ENCODE data around the gene NAPG.
"Not testable (repeated sequence)": the region's sequence is repeated elsewhere in the genome, so short reads cannot be mapped to it uniquely, and the experiment has no call there.

Gene NAPG

DNA sequence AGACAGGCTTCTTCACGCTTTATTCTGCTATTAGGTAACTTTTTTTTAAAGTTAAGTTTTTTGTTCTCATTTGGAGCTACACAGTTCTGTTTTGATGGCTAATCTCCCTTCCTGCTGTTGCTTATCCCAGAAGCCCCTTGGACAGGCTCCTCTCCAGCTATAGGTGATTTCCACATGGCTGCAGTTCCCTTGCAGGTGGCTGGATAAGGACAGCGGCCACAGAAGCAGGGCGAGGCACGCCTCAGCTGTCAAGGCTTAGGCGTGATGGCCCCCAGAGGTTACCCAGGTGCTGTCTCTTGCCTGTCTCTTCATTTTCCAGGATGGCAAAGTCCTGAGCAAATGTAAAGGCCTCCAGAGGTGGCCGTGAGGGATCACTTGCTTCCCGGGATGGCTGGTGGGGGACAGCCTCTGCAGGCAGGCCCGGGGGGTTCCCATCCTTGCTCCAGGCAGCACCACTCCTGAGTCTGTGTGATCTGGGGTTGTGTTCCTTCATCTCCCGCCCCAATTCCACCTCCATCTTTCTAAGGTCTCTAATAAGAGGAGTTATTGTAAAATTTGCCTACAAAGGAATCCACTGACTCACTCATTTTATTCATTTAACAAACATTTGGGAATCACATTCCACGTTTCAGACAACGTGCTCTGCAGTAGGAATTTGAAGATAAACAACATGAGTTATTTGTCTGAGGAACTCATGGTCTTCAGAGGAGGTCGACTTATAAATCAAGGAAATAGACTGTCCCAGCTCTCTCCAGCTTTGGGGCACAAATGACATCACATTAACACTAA, 53.4 kb downstream of the NAPG start:
- DNase-seq (ENCODE audit: low read depth in 2 of 2), result no peak

DNA sequence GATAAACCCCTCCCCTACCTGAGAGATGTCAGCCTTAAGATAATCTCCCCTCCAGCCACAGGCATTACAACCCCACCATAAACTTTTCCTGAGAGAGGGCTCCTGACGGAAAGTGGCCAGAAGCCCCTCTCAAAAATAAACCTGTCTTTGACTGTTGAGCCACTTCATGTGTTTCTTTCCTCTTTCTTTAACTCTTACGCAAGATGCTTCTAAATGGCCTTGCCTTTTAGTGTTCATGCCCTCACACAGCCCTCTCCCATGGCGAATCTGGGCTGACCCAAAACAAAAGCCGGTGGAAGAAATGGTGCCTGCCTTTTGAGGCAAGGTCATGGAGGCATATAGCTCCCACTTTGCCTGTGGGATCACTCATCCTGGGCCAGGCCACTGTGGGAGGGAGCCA, 54.4 kb downstream of the NAPG start:
- no peak for DNase-seq (ENCODE audit: low read depth in 2 of 2)

DNA sequence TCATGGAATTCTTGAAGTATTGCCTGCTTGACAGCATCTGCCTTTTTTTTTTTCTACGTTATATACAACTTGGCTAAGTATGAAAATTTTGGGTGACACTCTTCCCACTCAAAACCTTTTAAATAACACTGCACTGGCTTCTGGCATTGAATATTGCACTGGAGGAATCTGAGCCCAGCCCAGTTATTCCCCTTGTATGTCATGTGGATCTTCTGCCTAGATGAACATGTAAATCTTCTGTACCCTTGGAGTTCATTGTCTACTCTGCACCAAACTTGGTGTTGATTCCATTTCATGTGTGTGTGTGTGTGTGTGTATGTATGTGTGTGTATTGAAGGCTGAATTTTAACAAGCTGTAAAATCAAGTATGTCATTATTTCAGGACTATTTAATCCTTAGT, 59.4 kb downstream of the NAPG start:
- DNase-seq (ENCODE audit: low read depth in 2 of 2), result no peak

DNA sequence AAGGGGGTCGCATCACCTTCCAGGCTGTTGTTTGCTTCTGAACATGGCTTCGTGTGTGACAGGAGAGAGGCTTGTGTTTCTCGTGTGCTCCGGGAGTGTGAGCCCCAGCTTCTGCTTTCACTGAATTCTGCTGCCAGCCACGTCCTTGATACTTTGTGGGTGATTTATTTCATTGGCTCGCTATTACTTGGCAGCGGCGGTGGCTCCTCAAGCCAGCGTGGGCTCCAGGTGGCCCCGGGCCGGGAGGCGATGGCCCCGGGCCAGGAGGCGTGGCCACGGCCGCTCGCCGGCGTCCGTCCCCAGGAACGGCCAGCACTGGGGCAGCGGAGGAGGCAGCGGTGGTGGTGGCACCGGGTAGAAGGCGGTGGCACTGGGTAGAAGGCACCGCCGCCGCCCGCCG, 63.1 kb downstream of the NAPG start:
- no peak for DNase-seq (ENCODE audit: low read depth in 2 of 2)

DNA sequence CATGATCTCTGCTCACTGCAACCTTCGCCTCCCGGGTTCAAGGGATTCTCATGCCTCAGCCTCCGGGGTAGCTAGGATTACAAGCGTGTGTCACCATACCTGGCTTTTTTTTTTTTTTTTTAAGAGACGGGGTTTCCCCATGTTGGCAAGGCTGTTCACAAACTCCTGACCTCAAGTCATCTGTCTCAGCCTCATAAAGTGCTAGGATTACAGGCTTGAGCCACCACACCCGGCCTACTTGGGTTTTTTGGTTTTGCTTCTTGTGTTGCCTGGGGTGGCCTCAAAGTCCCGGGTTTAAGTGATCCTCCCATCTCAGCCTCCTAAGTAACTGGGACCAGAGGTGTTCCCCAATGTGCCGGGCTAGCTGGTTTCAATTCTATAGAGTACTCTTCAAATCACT, 64.6 kb downstream of the NAPG start:
- no peak for DNase-seq (ENCODE audit: low read depth in 2 of 2)

DNA sequence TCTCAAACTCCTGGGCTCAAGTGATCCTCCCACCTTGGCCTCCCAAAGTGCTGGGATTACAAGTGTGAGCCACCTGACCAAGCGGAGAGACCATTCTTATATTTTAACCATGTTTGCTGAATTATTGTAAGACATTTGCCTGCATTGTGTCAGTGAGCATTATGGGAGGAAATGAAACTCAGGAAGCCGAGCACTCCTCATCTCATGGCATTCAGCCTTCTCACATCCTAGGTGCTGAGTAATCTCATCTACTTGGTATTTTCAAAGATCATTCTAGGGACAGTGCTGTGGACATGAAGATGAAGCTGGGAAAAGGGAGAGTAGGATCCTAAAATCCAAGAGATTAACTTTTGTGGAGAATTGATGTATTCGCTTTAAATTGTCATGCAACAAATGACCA, 66.1 kb downstream of the NAPG start:
- no peak for DNase-seq (ENCODE audit: low read depth in 2 of 2)

DNA sequence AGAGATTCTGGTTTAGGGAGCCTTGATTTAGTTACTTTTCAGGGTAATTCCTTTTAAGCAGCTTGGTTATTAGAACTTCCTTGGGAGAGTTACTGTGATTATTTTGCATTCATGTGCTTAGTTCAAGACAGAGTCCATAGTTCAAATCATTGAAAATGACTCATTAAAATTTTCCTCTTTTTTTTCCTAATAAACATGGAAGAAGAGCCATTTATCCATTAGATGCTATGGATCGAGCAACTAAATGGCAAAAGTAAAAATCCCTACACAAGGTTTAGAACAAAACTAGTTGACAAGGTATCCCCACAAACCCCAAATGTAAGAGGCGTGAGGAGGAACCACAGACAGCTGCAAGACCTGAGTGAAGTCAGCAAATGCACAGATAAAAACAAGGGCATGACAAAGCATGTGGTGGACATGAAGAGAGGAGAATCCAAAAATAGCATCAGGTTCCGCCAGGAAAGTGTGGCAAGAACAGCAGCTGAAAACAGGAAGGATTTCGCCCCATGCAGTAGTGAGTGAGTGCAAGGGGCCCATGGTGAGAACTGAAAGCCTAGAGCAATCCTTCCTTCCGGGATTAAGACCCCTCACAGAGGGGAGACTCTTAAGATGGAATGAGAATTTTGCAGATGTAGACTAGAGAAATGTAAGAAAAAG, 67.7 kb downstream of the NAPG start:
- not testable (repeated sequence) for DNase-seq (ENCODE audit: low read depth in 2 of 2)

DNA sequence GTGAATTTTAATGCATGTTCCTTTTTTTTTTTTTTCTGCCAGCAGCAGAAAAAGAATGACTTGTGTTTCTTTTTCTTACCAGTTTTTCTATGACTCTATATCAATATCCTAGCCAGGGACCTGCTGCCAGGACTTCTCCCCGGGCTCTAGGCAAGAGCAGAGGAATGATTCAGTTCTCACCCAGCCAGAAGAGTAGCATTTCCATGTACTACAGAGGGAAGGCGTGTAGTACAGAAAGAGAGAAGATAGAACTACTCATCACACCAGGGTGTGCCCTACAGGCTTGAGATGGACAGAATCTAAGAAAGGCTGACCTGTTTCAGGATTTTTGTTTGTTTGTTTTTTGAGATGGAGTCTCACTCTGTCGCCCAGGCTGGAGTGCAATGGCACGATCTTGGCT, 70.1 kb downstream of the NAPG start:
- DNase-seq (ENCODE audit: low read depth in 2 of 2), result not testable (repeated sequence)

DNA sequence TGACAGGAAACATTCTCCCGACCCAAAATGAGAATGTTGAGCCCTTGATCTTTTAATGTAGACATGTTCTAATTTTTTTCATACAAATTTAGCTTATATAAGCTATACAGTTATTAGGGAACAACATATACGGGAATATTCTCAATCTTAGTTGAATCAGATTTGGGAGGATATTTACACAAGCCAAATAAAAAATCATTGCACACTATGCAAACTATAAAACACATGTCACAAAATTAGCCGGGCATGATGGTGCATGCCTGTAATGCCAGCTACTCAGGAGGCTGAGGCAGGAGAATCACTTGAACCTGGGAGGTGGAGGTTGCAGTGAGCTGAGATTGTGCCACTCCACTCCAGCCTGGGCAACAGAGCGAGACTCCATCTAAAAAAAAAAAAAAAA, 71.9 kb downstream of the NAPG start:
- DNase-seq (ENCODE audit: low read depth in 2 of 2), result not testable (repeated sequence)

DNA sequence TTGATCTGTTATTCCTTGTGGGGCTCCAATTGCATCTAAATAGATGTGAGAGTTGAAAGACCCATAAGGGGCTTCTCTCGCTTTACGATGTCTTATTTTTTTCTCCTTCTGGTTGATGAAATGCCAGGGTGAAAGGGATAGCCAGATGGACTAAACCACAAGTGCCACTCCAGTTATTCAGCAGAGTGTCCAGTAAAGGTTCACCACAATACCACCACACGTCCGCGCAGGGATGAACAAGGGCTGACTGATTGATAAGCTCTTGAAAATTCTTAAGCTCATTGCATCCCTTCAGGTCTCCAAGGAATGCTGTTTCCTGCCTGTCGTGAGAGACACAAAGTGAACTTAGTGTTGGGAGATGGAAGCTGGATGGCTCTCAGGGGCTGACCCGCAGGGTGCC, 74.9 kb downstream of the NAPG start:
- DNase-seq (ENCODE audit: low read depth in 2 of 2), result not testable (repeated sequence)

Data from stimulated activated CD8-positive, alpha-beta memory T cell treated with anti-CD3 and anti-CD28 coated beads, Interleukin-15, amount 100 ng/mL, for 48 hours (primary cell).